T-helper 1 cell (primary cell): ENCODE data around the gene TXNRD3.

Experiments used
- DNase-seq, 5 donors: peaks; one replicate each; pipeline ENCODE4 v3.0.0-alpha.2; 2012 to 2020

The TXNRD3 gene

GRCh38 chr3:126581569-126581968 lies 73.4 kb downstream of the TXNRD3 start:
- DNase-seq = no peak

- no peak for DNase-seq
Observed at GRCh38 chr3:126580746-126581145, 74.2 kb downstream of the TXNRD3 start.

GRCh38 chr3:126578702-126579101 lies 76.2 kb downstream of the TXNRD3 start:
- no peak for DNase-seq

GRCh38 chr3:126577261-126577660 lies 77.7 kb downstream of the TXNRD3 start:
- DNase-seq = no peak

- no peak for DNase-seq
Observed at GRCh38 chr3:126573492-126574117, 81.3 kb downstream of the TXNRD3 start.

- no peak for DNase-seq
Observed at GRCh38 chr3:126571078-126571477, 83.8 kb downstream of the TXNRD3 start.

GRCh38 chr3:126570103-126570541 lies 84.8 kb downstream of the TXNRD3 start:
- no peak for DNase-seq

- no peak for DNase-seq
Observed at GRCh38 chr3:126569390-126569975, 85.4 kb downstream of the TXNRD3 start.

GRCh38 chr3:126568776-126569342 lies 86.1 kb downstream of the TXNRD3 start:
- no peak for DNase-seq

- no peak for DNase-seq
Observed at GRCh38 chr3:126567696-126568438, 87.1 kb downstream of the TXNRD3 start.

GRCh38 chr3:126562737-126563276 lies 92.1 kb downstream of the TXNRD3 start:
- no peak for DNase-seq

- no peak for DNase-seq
Observed at GRCh38 chr3:126558336-126559071, 96.4 kb downstream of the TXNRD3 start, which contains the start of gene C3orf22. Gene C3orf22, minus strand, starts transcription at chr3:126558932. Its CDS starts 5,542 bp downstream, at chr3:126553390.

GRCh38 chr3:126557761-126558160 lies 97.2 kb downstream of the TXNRD3 start:
- DNase-seq = no peak

- DNase-seq = no peak
Observed at GRCh38 chr3:126557415-126557745, 97.5 kb downstream of the TXNRD3 start.
